Caki2 (cell line): Measurements from ENCODE around the gene PCDHGB1. TPM values are rescaled to one million over a fixed set of nuclear protein-coding genes. Genes with fewer than 3 reads are reported as not detected.
"Not testable (repeated sequence)": the region's sequence is repeated elsewhere in the genome, so short reads cannot be mapped to it uniquely, and the experiment has no call there.

Source experiments
- DNase-seq: peaks from one replicate; pipeline ENCODE4 v3.0.0-alpha.2; 2015; ENCODE audit warnings: low read depth
- in situ Hi-C: cut with HindIII; loops from 2 replicates; pipeline ENCODE4 v1.10.0; 2016; ENCODE audit warnings: low sequenced_read_pairs, low pct_unique_long_range_greater_than_20kb, mixed read lengths
- total RNA-seq: library from RNA; depleted of rRNA; stranded (reverse); fragments of >200 nt; shearing (Covaris generic); gene quantifications from 2 replicates; pipeline ENCODE4 v1.2.3, GENCODE V29; 2014; ENCODE audit warnings: low replicate concordance; rRNA removed

The PCDHGB1 gene
- total RNA-seq: 0.06 TPM in 1 of 2 replicates, not detected in the other

- DNase-seq: no peak
- in situ Hi-C loops: no loop called here
Measured at GRCh38 chr5:141349917-141350619, at the start of gene PCDHGB1. PCDHGB1 (plus strand) TSS chr5:141350099; CDS start chr5:141350261, 162 bp downstream.

- no peak for DNase-seq
- in situ Hi-C loops: no loop called here
Measured at GRCh38 chr5:141303756-141304155, 46.1 kb upstream of the PCDHGB1 start, which contains the start of gene SLC25A2. SLC25A2 (minus strand) TSS chr5:141304049; CDS start chr5:141303865, 184 bp downstream.

GRCh38 chr5:141306630-141307029 lies 43.3 kb upstream of the PCDHGB1 start:
- in situ Hi-C loops: no loop called here
- DNase-seq: no peak

GRCh38 chr5:141313711-141314110 lies 36.2 kb upstream of the PCDHGB1 start:
- in situ Hi-C loops: no loop called here
- DNase-seq: no peak

- DNase-seq, in situ Hi-C loops: not testable (repeated sequence)
Measured at GRCh38 chr5:141316963-141317362, 32.9 kb upstream of the PCDHGB1 start.

- DNase-seq: no peak
- in situ Hi-C loops: no loop called here
Measured at GRCh38 chr5:141319202-141319601, 30.7 kb upstream of the PCDHGB1 start.

GRCh38 chr5:141319699-141320098 lies 30.2 kb upstream of the PCDHGB1 start:
- DNase-seq: no peak
- in situ Hi-C loops: no loop called here

GRCh38 chr5:141320225-141321169 lies 29.4 kb upstream of the PCDHGB1 start, which contains the start of gene TAF7:
TAF7 (minus strand) TSS chr5:141320784; CDS start chr5:141320044, 740 bp downstream.
- DNase-seq: peak; percentile 90
- in situ Hi-C loops: no loop called here

- in situ Hi-C loops: no loop called here
- DNase-seq: no peak
Measured at GRCh38 chr5:141322261-141322660, 27.6 kb upstream of the PCDHGB1 start.

GRCh38 chr5:141326088-141326854 lies 23.6 kb upstream of the PCDHGB1 start:
- DNase-seq: no peak
- in situ Hi-C loops: no loop called here

- DNase-seq: no peak
Measured at GRCh38 chr5:141328231-141328630, 21.7 kb upstream of the PCDHGB1 start.

GRCh38 chr5:141330299-141331080 lies 19.4 kb upstream of the PCDHGB1 start, which contains the start of gene PCDHGA1:
PCDHGA1 (plus strand) TSS chr5:141330514.
- in situ Hi-C loops: no loop called here
- DNase-seq: no peak

More at GRCh38 chr5:141328231-141328630, 21.7 kb upstream of the PCDHGB1 start:
- in situ Hi-C loops: no loop called here

- in situ Hi-C loops: not testable (repeated sequence)
Measured at GRCh38 chr5:141332571-141332970, 17.3 kb upstream of the PCDHGB1 start.

GRCh38 chr5:141338538-141339306 lies 11.2 kb upstream of the PCDHGB1 start, which contains the start of gene PCDHGA2:
PCDHGA2 (plus strand) TSS chr5:141338760.
- no peak for DNase-seq
- in situ Hi-C loops: no loop called here

More at GRCh38 chr5:141332571-141332970, 17.3 kb upstream of the PCDHGB1 start:
- DNase-seq: not testable (repeated sequence)

GRCh38 chr5:141340781-141341354 lies 9.0 kb upstream of the PCDHGB1 start:
- DNase-seq, in situ Hi-C loops: not testable (repeated sequence)

GRCh38 chr5:141342773-141343172 lies 7.1 kb upstream of the PCDHGB1 start:
- DNase-seq: no peak
- in situ Hi-C loops: no loop called here
